WTC11 (cell line): Measurements from ENCODE around the gene ZXDC. TPM values are rescaled to one million over a fixed set of nuclear protein-coding genes. Genes with fewer than 3 reads are reported as not detected.

Experiments used
- ATAC-seq: fragments of 200-7000 bp; cut with Tn5 transposase; 2 replicates; pipeline ENCODE4 v1.10.0; 2021; ENCODE audit warnings: mild to moderate bottlenecking, moderate library complexity
- CTCF ChIA-PET: fragments of 300-600 bp; sonication (Branson Sonifier 250); formaldehyde crosslinking; loops from one replicate; lab custom pipeline; 2021; ENCODE audit warnings: antibody characterized with exemption; lab: Charles Lee
- POLR2A ChIA-PET: fragments of 350-600 bp; sonication (Branson Sonifier 250); formaldehyde crosslinking; loops from one replicate; lab custom pipeline; 2021; ENCODE audit warnings: antibody characterized with exemption; lab: Charles Lee
- DNase-seq: peaks from one replicate; pipeline ENCODE4 v3.0.0; 2021; ENCODE audit warnings: low spot score
- H3K27ac Mint-ChIP-seq: 2 replicates; pipeline ENCODE4 v1.8.0; 2021; ENCODE audit warnings: mixed read lengths
- H3K27me3 Mint-ChIP-seq: 2 replicates; pipeline ENCODE4 v1.8.0; 2021; ENCODE audit warnings: low read depth, mild to moderate bottlenecking, moderate library complexity, mixed read lengths
- H3K36me3 Mint-ChIP-seq: 2 replicates; pipeline ENCODE4 v1.8.0; 2021; ENCODE audit warnings: mixed read lengths
- H3K4me1 Mint-ChIP-seq: 2 replicates; pipeline ENCODE4 v1.8.0; 2022; ENCODE audit warnings: mixed read lengths
- H3K4me3 Mint-ChIP-seq: 2 replicates; pipeline ENCODE4 v1.8.0; 2021; ENCODE audit warnings: mild to moderate bottlenecking, moderate library complexity, mixed read lengths
- H3K9me3 Mint-ChIP-seq: 2 replicates; pipeline ENCODE4 v1.8.0; 2021; ENCODE audit warnings: mixed read lengths
- ATF1 ChIP-seq: sonication (generic); formaldehyde crosslinking; IDR thresholded peaks from 2 replicates; pipeline ENCODE4 v1.8.1; 2023; ENCODE audit warnings: mild to moderate bottlenecking, moderate library complexity, missing genetic modification reagents
- CREB1 ChIP-seq: sonication (generic); formaldehyde crosslinking; IDR thresholded peaks from 2 replicates; pipeline ENCODE4 v1.8.0; 2023; ENCODE audit warnings: mild to moderate bottlenecking, missing genetic modification reagents
- HMGA2 ChIP-seq: fragments of 250-450 bp; sonication (Bioruptor Pico); IDR thresholded peaks from 2 replicates; pipeline ENCODE4 v1.4.0; 2021; ENCODE audit warnings: mild to moderate bottlenecking, moderate library complexity
- IRF2 ChIP-seq: sonication (generic); formaldehyde crosslinking; IDR thresholded peaks from 2 replicates; pipeline ENCODE4 v1.8.0; 2022; ENCODE audit warnings: low read depth, missing genetic modification reagents, borderline replicate concordance
- NR1H2 ChIP-seq: sonication (generic); formaldehyde crosslinking; IDR thresholded peaks from 2 replicates; pipeline ENCODE4 v1.9.0; 2021; ENCODE audit warnings: mild to moderate bottlenecking, moderate library complexity, missing genetic modification reagents
- RELA ChIP-seq: sonication (generic); formaldehyde crosslinking; IDR thresholded peaks from 2 replicates; pipeline ENCODE4 v1.8.1; 2022; ENCODE audit warnings: missing genetic modification reagents, mild to moderate bottlenecking, borderline replicate concordance
- SOX15 ChIP-seq: fragments of 250-450 bp; sonication (Bioruptor Pico); IDR thresholded peaks from 2 replicates; pipeline ENCODE4 v1.9.0; 2021; ENCODE audit warnings: mild to moderate bottlenecking
- SP1 ChIP-seq: sonication (generic); formaldehyde crosslinking; conservative IDR thresholded peaks from 2 replicates; pipeline ENCODE4 v1.8.1; 2022; ENCODE audit warnings: missing genetic modification reagents
- TEAD1 ChIP-seq: sonication (generic); formaldehyde crosslinking; IDR thresholded peaks from 2 replicates; pipeline ENCODE4 v1.8.0; 2022; ENCODE audit warnings: mild to moderate bottlenecking, missing genetic modification reagents
- ZNF219 ChIP-seq: sonication (generic); formaldehyde crosslinking; IDR thresholded peaks from 2 replicates; pipeline ENCODE4 v1.8.0; 2023; ENCODE audit warnings: missing genetic modification reagents, mild to moderate bottlenecking, borderline replicate concordance
- ZNF671 ChIP-seq: fragments of 250-450 bp; sonication (Bioruptor Pico); IDR thresholded peaks from 2 replicates; pipeline ENCODE4 v1.8.0; 2021; ENCODE audit warnings: mild to moderate bottlenecking
- total RNA-seq: library from RNA; stranded (reverse); gene quantifications from 3 replicates; pipeline ENCODE4 v1.2.3, GENCODE V29; 2021
- TF ChIP-seq, protein P1 (sequence below): sonication (generic); formaldehyde crosslinking; IDR thresholded peaks from 2 replicates; pipeline ENCODE4 v1.8.1; 2023; ENCODE audit warnings: mild to moderate bottlenecking, missing genetic modification reagents
- TF ChIP-seq, protein P2 (sequence below): sonication (generic); formaldehyde crosslinking; IDR thresholded peaks from 2 replicates; pipeline ENCODE4 v1.8.0; 2023; ENCODE audit warnings: missing genetic modification reagents
- TF ChIP-seq, protein P3 (sequence below): sonication (generic); formaldehyde crosslinking; IDR thresholded peaks from 2 replicates; pipeline ENCODE4 v1.8.0; 2022; ENCODE audit warnings: mild to moderate bottlenecking, missing genetic modification reagents
- TF ChIP-seq, protein P4 (sequence below): fragments of 250-450 bp; sonication (Bioruptor Pico); IDR thresholded peaks from 2 replicates; pipeline ENCODE4 v1.9.0; 2021; ENCODE audit warnings: mild to moderate bottlenecking
- TF ChIP-seq, protein P5 (sequence below): sonication (generic); formaldehyde crosslinking; IDR thresholded peaks from 2 replicates; pipeline ENCODE4 v1.8.0; 2022; ENCODE audit warnings: mild to moderate bottlenecking, missing genetic modification reagents
- TF ChIP-seq, protein P6 (sequence below): sonication (generic); formaldehyde crosslinking; IDR thresholded peaks from 2 replicates; pipeline ENCODE4 v1.8.1; 2023; ENCODE audit warnings: mild to moderate bottlenecking, moderate library complexity, missing genetic modification reagents
- TF ChIP-seq, protein P7 (sequence below): fragments of 250-450 bp; sonication (Bioruptor Pico); IDR thresholded peaks from 2 replicates; pipeline ENCODE4 v2.1.2; 2022; ENCODE audit warnings: mild to moderate bottlenecking, moderate library complexity

ZXDC gene
- total RNA-seq, 1 experiment from 2014 or later: 34.7 TPM

DNA sequence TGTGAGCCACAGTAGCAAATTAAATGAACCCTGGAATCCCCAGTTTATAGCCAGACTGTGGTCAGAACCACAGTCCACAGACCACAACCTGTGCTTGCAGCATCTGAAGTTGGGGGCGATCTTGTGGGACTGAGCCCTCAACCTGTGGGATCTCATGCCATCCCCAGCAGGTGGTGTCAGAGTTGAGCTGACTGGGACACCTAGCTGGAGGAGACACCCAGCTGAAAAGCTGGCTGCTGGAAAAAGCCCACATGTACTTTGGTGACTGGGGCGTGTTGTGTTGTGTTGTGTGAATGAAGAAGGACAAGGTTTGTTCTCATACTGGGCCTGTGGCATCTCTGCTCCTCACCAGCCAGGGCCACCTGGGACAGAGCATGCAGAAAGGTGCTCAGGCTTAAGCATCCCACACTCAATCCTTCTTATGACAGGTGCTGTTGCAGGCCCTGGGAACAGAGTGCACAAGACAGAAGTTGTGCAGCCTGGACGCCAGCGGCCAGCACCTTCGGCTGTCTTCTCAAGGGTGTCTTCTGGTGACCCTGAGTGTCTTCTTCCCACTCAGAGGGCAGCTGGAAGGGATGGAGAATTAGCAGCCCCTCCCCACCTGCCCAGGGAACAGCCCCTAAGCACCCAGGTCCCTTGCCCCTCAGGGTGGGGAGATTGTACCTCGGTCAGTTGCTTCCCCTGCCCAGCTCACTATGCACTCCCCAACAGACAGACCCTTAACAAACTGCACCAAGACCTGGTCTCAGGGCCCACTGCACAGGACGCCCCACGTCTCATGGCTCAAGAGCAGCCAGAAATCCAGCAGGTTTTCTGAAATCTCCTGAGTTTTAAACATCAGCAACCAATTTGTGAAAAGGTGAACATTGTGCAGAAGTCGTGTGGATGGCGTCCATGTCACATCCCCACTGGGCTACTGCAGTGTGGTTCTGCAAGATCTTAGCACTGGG, 44.1 kb upstream of the ZXDC start:
- no peak overlapping the region for H3K27ac Mint-ChIP-seq
- CTCF ChIA-PET: interaction anchor here (0.5 to 1.0 kb wide), 2 partner anchors 29 to 1062 kb away, joined by 3 read pairs; no protein-coding TSS in a partner anchor
- no peak for ATAC-seq

More for the DNA sequence above, 44.1 kb upstream of the ZXDC start:
- no peak for DNase-seq
- Mint-ChIP-seq H3K27me3 (peaks cover 17% of the 10 kb centered on the region), H3K9me3 (no peaks in the 10 kb centered on the region), H3K4me3 (no peak overlapping the region), H3K4me1 (peaks cover 6% of the 10 kb centered on the region), H3K36me3 (no peaks in the 10 kb centered on the region)
- TF ChIP-seq, protein P1, sequence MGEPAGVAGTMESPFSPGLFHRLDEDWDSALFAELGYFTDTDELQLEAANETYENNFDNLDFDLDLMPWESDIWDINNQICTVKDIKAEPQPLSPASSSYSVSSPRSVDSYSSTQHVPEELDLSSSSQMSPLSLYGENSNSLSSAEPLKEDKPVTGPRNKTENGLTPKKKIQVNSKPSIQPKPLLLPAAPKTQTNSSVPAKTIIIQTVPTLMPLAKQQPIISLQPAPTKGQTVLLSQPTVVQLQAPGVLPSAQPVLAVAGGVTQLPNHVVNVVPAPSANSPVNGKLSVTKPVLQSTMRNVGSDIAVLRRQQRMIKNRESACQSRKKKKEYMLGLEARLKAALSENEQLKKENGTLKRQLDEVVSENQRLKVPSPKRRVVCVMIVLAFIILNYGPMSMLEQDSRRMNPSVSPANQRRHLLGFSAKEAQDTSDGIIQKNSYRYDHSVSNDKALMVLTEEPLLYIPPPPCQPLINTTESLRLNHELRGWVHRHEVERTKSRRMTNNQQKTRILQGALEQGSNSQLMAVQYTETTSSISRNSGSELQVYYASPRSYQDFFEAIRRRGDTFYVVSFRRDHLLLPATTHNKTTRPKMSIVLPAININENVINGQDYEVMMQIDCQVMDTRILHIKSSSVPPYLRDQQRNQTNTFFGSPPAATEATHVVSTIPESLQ (CRISPR knock-in tag): no peak
- no peak for TF ChIP-seq ZNF219
- no peak for TF ChIP-seq NR1H2 (CRISPR knock-in tag)
- TF ChIP-seq, protein P2, sequence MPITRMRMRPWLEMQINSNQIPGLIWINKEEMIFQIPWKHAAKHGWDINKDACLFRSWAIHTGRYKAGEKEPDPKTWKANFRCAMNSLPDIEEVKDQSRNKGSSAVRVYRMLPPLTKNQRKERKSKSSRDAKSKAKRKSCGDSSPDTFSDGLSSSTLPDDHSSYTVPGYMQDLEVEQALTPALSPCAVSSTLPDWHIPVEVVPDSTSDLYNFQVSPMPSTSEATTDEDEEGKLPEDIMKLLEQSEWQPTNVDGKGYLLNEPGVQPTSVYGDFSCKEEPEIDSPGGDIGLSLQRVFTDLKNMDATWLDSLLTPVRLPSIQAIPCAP (CRISPR knock-in tag): no peak
- TF ChIP-seq RELA (CRISPR knock-in tag): no peak
- TF ChIP-seq, protein P3, sequence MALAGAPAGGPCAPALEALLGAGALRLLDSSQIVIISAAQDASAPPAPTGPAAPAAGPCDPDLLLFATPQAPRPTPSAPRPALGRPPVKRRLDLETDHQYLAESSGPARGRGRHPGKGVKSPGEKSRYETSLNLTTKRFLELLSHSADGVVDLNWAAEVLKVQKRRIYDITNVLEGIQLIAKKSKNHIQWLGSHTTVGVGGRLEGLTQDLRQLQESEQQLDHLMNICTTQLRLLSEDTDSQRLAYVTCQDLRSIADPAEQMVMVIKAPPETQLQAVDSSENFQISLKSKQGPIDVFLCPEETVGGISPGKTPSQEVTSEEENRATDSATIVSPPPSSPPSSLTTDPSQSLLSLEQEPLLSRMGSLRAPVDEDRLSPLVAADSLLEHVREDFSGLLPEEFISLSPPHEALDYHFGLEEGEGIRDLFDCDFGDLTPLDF (CRISPR knock-in tag): no peak
- no peak for TF ChIP-seq CREB1 (CRISPR knock-in tag)
- no peak for TF ChIP-seq IRF2 (CRISPR knock-in tag)
- TF ChIP-seq, protein P4, sequence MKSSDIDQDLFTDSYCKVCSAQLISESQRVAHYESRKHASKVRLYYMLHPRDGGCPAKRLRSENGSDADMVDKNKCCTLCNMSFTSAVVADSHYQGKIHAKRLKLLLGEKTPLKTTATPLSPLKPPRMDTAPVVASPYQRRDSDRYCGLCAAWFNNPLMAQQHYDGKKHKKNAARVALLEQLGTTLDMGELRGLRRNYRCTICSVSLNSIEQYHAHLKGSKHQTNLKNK: no peak
- TF ChIP-seq, protein P5, sequence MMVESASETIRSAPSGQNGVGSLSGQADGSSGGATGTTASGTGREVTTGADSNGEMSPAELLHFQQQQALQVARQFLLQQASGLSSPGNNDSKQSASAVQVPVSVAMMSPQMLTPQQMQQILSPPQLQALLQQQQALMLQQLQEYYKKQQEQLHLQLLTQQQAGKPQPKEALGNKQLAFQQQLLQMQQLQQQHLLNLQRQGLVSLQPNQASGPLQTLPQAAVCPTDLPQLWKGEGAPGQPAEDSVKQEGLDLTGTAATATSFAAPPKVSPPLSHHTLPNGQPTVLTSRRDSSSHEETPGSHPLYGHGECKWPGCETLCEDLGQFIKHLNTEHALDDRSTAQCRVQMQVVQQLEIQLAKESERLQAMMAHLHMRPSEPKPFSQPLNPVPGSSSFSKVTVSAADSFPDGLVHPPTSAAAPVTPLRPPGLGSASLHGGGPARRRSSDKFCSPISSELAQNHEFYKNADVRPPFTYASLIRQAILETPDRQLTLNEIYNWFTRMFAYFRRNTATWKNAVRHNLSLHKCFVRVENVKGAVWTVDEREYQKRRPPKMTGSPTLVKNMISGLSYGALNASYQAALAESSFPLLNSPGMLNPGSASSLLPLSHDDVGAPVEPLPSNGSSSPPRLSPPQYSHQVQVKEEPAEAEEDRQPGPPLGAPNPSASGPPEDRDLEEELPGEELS: no peak
- TF ChIP-seq, protein P6, sequence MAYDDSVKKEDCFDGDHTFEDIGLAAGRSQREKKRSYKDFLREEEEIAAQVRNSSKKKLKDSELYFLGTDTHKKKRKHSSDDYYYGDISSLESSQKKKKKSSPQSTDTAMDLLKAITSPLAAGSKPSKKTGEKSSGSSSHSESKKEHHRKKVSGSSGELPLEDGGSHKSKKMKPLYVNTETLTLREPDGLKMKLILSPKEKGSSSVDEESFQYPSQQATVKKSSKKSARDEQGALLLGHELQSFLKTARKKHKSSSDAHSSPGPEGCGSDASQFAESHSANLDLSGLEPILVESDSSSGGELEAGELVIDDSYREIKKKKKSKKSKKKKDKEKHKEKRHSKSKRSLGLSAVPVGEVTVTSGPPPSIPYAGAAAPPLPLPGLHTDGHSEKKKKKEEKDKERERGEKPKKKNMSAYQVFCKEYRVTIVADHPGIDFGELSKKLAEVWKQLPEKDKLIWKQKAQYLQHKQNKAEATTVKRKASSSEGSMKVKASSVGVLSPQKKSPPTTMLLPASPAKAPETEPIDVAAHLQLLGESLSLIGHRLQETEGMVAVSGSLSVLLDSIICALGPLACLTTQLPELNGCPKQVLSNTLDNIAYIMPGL (CRISPR knock-in tag): no peak
- no peak for TF ChIP-seq ZNF671 (CRISPR knock-in tag)
- no peak for TF ChIP-seq SP1
- TF ChIP-seq, protein P7, sequence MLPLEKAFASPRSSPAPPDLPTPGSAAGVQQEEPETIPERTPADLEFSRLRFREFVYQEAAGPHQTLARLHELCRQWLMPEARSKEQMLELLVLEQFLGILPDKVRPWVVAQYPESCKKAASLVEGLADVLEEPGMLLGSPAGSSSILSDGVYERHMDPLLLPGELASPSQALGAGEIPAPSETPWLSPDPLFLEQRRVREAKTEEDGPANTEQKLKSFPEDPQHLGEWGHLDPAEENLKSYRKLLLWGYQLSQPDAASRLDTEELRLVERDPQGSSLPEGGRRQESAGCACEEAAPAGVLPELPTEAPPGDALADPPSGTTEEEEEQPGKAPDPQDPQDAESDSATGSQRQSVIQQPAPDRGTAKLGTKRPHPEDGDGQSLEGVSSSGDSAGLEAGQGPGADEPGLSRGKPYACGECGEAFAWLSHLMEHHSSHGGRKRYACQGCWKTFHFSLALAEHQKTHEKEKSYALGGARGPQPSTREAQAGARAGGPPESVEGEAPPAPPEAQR (CRISPR knock-in tag): no peak
- TF ChIP-seq ATF1 (CRISPR knock-in tag): no peak
- TF ChIP-seq TEAD1 (CRISPR knock-in tag): no peak
- TF ChIP-seq HMGA2 (CRISPR knock-in tag): no peak
- TF ChIP-seq SOX15 (CRISPR knock-in tag): no peak
- POLR2A ChIA-PET: no interaction called here
